HEK293 (cell line): Measurements from ENCODE around the gene HNF1A.

Experiments used
- CTCF ChIA-PET: fragments of 350-600 bp; formaldehyde crosslinking; extraction: SDS; loops from one replicate; lab custom pipeline; 2021; ENCODE audit warnings: antibody characterized with exemption; lab: Yijun Ruan, JAX
- POLR2A ChIA-PET: fragments of 300-600 bp; formaldehyde crosslinking; extraction: SDS; loops from one replicate; lab custom pipeline; 2020; ENCODE audit warnings: antibody characterized with exemption, inconsistent platforms; lab: Yijun Ruan, JAX
- H3K27ac ChIP-seq: fragments of 200-500 bp; sonication (Bioruptor generic); 2 replicates; pipeline ENCODE4 v1.5.1; 2014; ENCODE audit warnings: low read depth, low read length, control low read depth, inconsistent platforms; ENCODE audit errors: extremely low read depth
- H3K36me3 ChIP-seq, 2 experiments: fragments of 200-500 bp in 1 of 2; sonication (Bioruptor generic) in 1 of 2; 1 replicate in 1 of 2; 2 replicates in 1 of 2; pipeline ENCODE4 v1.5.1; 2014 to 2017; ENCODE audit warnings: inconsistent platforms in 2 of 2, low read length in 2 of 2; ENCODE audit not compliant: control insufficient read depth in 2 of 2, insufficient read depth in 1 of 2
- H3K4me1 ChIP-seq: fragments of 200-500 bp; sonication (Bioruptor generic); 2 replicates; pipeline ENCODE4 v1.5.1; 2014; ENCODE audit warnings: mild to moderate bottlenecking, low read length, inconsistent platforms; ENCODE audit not compliant: control insufficient read depth, insufficient read depth
- H3K4me3 ChIP-seq: 2 replicates; pipeline ENCODE4 v1.5.1; 2011; ENCODE audit warnings: low read depth, mild to moderate bottlenecking, control low read depth, low read length, moderate library complexity
- H3K9me3 ChIP-seq: fragments of 200-500 bp; sonication (Bioruptor generic); 2 replicates; pipeline ENCODE4 v1.5.1; 2014; ENCODE audit warnings: low read depth, low read length, inconsistent platforms; ENCODE audit not compliant: control insufficient read depth, insufficient read depth
- KLF7 ChIP-seq: fragments of 450-650 bp; formaldehyde crosslinking; IDR thresholded peaks from 2 replicates; pipeline ENCODE4 v1.5.1; 2016; ENCODE audit warnings: missing biosample characterization, missing genetic modification characterization, borderline replicate concordance
- MYNN ChIP-seq: fragments of 450-650 bp; formaldehyde crosslinking; IDR thresholded peaks from 2 replicates; pipeline ENCODE4 v1.5.1; 2016; ENCODE audit warnings: missing biosample characterization, missing genetic modification characterization, borderline replicate concordance
- SP3 ChIP-seq: fragments of 450-650 bp; formaldehyde crosslinking; IDR thresholded peaks from 2 replicates; pipeline ENCODE4 v1.5.1; 2016; ENCODE audit warnings: missing biosample characterization, missing genetic modification characterization
- WT1 ChIP-seq: fragments of 450-650 bp; formaldehyde crosslinking; IDR thresholded peaks from 2 replicates; pipeline ENCODE4 v1.5.1; 2016; ENCODE audit warnings: missing biosample characterization, missing genetic modification characterization
- ZBTB8A ChIP-seq: fragments of 450-650 bp; formaldehyde crosslinking; IDR thresholded peaks from 2 replicates; pipeline ENCODE4 v1.5.1; 2016; ENCODE audit warnings: missing biosample characterization, missing genetic modification characterization
- ZFP37 ChIP-seq: fragments of 450-650 bp; formaldehyde crosslinking; IDR thresholded peaks from 2 replicates; pipeline ENCODE4 v1.5.1; 2016; ENCODE audit warnings: missing biosample characterization, missing genetic modification characterization
- ZNF112 ChIP-seq: fragments of 450-650 bp; formaldehyde crosslinking; IDR thresholded peaks from 2 replicates; pipeline ENCODE4 v1.5.0; 2017; ENCODE audit warnings: missing biosample characterization, missing genetic modification characterization
- ZNF23 ChIP-seq: fragments of 450-650 bp; formaldehyde crosslinking; IDR thresholded peaks from 2 replicates; pipeline ENCODE4 v1.5.1; 2016; ENCODE audit warnings: missing biosample characterization, missing genetic modification characterization, borderline replicate concordance
- ZNF24 ChIP-seq: fragments of 450-650 bp; formaldehyde crosslinking; IDR thresholded peaks from 2 replicates; pipeline ENCODE4 v1.5.1; 2016; ENCODE audit warnings: missing biosample characterization, missing genetic modification characterization
- ZNF324 ChIP-seq: fragments of 450-650 bp; formaldehyde crosslinking; IDR thresholded peaks from 2 replicates; pipeline ENCODE4 v1.5.1; 2016; ENCODE audit warnings: missing biosample characterization, missing genetic modification characterization
- ZNF366 ChIP-seq: fragments of 450-650 bp; formaldehyde crosslinking; conservative IDR thresholded peaks from 2 replicates; pipeline ENCODE4 v1.5.1; 2016; ENCODE audit warnings: missing biosample characterization, missing genetic modification characterization
- ZNF544 ChIP-seq: fragments of 450-650 bp; formaldehyde crosslinking; IDR thresholded peaks from 2 replicates; pipeline ENCODE4 v1.5.0; 2017; ENCODE audit warnings: missing biosample characterization, missing genetic modification characterization
- TF ChIP-seq, protein P1 (sequence below): fragments of 450-650 bp; formaldehyde crosslinking; IDR thresholded peaks from 2 replicates; pipeline ENCODE4 v1.5.1; 2016; ENCODE audit warnings: missing biosample characterization, missing genetic modification characterization
- TF ChIP-seq, protein P2 (sequence below): fragments of 450-650 bp; formaldehyde crosslinking; IDR thresholded peaks from 2 replicates; pipeline ENCODE4 v1.5.1; 2016; ENCODE audit warnings: missing biosample characterization, missing genetic modification characterization
- TF ChIP-seq, protein P3 (sequence below): fragments of 450-650 bp; formaldehyde crosslinking; IDR thresholded peaks from 2 replicates; pipeline ENCODE4 v1.5.1; 2016; ENCODE audit warnings: missing biosample characterization, missing genetic modification characterization
- TF ChIP-seq, protein P4 (sequence below): fragments of 450-650 bp; formaldehyde crosslinking; IDR thresholded peaks from 2 replicates; pipeline ENCODE4 v1.5.1; 2016; ENCODE audit warnings: missing biosample characterization, missing genetic modification characterization
- TF ChIP-seq, protein P5 (sequence below): fragments of 450-650 bp; formaldehyde crosslinking; IDR thresholded peaks from 2 replicates; pipeline ENCODE4 v1.5.1; 2016; ENCODE audit warnings: missing biosample characterization, missing genetic modification characterization, low read depth
- TF ChIP-seq, protein P6 (sequence below): fragments of 450-650 bp; formaldehyde crosslinking; IDR thresholded peaks from 2 replicates; pipeline ENCODE4 v1.5.1; 2017; ENCODE audit warnings: missing biosample characterization, missing genetic modification characterization
- TF ChIP-seq, protein P7 (sequence below): fragments of 450-650 bp; formaldehyde crosslinking; IDR thresholded peaks from 2 replicates; pipeline ENCODE4 v1.5.1; 2016; ENCODE audit warnings: missing biosample characterization, missing genetic modification characterization

Gene HNF1A

DNA sequence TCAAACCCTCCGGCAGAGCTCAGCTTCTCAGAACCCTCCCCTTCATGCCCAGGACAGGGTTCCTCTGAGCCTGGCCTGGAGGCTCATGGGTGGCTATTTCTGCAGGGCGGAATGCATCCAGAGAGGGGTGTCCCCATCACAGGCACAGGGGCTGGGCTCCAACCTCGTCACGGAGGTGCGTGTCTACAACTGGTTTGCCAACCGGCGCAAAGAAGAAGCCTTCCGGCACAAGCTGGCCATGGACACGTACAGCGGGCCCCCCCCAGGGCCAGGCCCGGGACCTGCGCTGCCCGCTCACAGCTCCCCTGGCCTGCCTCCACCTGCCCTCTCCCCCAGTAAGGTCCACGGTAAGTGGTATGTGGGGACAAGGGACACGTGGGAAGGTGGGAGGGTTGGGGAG lies 15.7 kb downstream of the HNF1A start (continued):
- TF ChIP-seq, protein P1, sequence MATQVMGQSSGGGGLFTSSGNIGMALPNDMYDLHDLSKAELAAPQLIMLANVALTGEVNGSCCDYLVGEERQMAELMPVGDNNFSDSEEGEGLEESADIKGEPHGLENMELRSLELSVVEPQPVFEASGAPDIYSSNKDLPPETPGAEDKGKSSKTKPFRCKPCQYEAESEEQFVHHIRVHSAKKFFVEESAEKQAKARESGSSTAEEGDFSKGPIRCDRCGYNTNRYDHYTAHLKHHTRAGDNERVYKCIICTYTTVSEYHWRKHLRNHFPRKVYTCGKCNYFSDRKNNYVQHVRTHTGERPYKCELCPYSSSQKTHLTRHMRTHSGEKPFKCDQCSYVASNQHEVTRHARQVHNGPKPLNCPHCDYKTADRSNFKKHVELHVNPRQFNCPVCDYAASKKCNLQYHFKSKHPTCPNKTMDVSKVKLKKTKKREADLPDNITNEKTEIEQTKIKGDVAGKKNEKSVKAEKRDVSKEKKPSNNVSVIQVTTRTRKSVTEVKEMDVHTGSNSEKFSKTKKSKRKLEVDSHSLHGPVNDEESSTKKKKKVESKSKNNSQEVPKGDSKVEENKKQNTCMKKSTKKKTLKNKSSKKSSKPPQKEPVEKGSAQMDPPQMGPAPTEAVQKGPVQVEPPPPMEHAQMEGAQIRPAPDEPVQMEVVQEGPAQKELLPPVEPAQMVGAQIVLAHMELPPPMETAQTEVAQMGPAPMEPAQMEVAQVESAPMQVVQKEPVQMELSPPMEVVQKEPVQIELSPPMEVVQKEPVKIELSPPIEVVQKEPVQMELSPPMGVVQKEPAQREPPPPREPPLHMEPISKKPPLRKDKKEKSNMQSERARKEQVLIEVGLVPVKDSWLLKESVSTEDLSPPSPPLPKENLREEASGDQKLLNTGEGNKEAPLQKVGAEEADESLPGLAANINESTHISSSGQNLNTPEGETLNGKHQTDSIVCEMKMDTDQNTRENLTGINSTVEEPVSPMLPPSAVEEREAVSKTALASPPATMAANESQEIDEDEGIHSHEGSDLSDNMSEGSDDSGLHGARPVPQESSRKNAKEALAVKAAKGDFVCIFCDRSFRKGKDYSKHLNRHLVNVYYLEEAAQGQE (tag by site-specific recombination) = no peak
- TF ChIP-seq KLF7 (tag by site-specific recombination) = no peak
- no peak for TF ChIP-seq WT1 (tag by site-specific recombination)

DNA sequence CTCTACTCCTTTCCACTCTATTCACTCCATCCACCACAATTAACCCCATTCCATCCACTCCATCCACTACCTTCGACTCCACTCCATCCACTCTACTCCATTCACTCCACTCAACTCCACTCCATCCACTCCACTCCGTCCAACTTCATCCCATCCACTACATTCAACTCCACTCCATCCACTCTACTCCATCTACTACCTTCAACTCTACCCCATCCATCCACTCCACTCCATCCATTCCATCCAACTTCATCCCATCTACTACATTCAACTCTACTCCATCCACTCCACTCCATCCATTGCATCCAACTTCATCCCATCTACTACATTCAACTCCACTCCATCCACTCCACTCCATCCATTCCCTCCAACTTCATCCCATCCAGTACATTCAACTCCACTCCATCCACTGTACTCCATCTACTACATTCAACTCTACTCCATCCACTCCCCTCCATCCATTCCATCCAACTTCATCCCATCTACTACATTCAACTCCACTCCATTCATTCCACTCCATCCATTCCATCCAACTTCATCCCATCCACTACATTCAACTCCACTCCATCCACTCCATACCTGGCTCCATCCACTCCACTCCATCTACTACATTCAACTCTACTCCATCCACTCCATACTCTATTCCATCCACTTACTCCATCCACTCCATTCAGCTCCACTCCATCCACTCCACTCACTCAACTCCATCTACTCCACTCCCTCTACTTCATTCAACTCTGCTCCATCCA lies 16.4 kb downstream of the HNF1A start:
- H3K4me1 ChIP-seq = no peaks in the 10 kb centered on the region
- no peaks in the 10 kb centered on the region for H3K36me3 ChIP-seq
- H3K27ac ChIP-seq = no peak overlapping the region
- H3K4me3 ChIP-seq = no peak overlapping the region
- POLR2A ChIA-PET = no interaction called here
- H3K9me3 ChIP-seq = no peaks in the 10 kb centered on the region
- CTCF ChIA-PET = no interaction called here
- TF ChIP-seq, protein P2, sequence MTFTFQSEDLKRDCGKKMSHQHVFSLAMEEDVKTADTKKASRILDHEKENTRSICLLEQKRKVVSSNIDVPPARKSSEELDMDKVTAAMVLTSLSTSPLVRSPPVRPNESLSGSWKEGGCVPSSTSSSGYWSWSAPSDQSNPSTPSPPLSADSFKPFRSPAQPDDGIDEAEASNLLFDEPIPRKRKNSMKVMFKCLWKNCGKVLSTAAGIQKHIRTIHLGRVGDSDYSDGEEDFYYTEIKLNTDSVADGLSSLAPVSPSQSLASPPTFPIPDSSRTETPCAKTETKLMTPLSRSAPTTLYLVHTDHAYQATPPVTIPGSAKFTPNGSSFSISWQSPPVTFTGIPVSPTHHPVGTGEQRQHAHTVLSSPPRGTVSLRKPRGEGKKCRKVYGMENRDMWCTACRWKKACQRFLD (tag by site-specific recombination) = no peak
- TF ChIP-seq MYNN (tag by site-specific recombination) (no peak), ZNF112 (tag by site-specific recombination) (no peak), ZNF324 (tag by site-specific recombination) (peak; percentile 83), ZNF366 (tag by site-specific recombination) (peak; percentile 61; the same call in 1 of the 2 replicates), ZNF24 (tag by site-specific recombination) (0 out of 2 replicates have a peak, but pooled peaks have one; percentile 24), ZBTB8A (tag by site-specific recombination) (no peak), ZNF23 (tag by site-specific recombination) (no peak), ZNF544 (tag by site-specific recombination) (no peak), ZFP37 (tag by site-specific recombination) (no peak), SP3 (no peak)
- TF ChIP-seq, protein P3, sequence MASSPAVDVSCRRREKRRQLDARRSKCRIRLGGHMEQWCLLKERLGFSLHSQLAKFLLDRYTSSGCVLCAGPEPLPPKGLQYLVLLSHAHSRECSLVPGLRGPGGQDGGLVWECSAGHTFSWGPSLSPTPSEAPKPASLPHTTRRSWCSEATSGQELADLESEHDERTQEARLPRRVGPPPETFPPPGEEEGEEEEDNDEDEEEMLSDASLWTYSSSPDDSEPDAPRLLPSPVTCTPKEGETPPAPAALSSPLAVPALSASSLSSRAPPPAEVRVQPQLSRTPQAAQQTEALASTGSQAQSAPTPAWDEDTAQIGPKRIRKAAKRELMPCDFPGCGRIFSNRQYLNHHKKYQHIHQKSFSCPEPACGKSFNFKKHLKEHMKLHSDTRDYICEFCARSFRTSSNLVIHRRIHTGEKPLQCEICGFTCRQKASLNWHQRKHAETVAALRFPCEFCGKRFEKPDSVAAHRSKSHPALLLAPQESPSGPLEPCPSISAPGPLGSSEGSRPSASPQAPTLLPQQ (tag by site-specific recombination) = peak; percentile 18; the same call in 1 of the 2 replicates
- TF ChIP-seq, protein P4, sequence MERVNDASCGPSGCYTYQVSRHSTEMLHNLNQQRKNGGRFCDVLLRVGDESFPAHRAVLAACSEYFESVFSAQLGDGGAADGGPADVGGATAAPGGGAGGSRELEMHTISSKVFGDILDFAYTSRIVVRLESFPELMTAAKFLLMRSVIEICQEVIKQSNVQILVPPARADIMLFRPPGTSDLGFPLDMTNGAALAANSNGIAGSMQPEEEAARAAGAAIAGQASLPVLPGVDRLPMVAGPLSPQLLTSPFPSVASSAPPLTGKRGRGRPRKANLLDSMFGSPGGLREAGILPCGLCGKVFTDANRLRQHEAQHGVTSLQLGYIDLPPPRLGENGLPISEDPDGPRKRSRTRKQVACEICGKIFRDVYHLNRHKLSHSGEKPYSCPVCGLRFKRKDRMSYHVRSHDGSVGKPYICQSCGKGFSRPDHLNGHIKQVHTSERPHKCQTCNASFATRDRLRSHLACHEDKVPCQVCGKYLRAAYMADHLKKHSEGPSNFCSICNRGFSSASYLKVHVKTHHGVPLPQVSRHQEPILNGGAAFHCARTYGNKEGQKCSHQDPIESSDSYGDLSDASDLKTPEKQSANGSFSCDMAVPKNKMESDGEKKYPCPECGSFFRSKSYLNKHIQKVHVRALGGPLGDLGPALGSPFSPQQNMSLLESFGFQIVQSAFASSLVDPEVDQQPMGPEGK (tag by site-specific recombination) = peak; percentile 33; the same call in 1 of the 2 replicates
- TF ChIP-seq, protein P5, sequence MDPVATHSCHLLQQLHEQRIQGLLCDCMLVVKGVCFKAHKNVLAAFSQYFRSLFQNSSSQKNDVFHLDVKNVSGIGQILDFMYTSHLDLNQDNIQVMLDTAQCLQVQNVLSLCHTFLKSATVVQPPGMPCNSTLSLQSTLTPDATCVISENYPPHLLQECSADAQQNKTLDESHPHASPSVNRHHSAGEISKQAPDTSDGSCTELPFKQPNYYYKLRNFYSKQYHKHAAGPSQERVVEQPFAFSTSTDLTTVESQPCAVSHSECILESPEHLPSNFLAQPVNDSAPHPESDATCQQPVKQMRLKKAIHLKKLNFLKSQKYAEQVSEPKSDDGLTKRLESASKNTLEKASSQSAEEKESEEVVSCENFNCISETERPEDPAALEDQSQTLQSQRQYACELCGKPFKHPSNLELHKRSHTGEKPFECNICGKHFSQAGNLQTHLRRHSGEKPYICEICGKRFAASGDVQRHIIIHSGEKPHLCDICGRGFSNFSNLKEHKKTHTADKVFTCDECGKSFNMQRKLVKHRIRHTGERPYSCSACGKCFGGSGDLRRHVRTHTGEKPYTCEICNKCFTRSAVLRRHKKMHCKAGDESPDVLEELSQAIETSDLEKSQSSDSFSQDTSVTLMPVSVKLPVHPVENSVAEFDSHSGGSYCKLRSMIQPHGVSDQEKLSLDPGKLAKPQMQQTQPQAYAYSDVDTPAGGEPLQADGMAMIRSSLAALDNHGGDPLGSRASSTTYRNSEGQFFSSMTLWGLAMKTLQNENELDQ = no peak
- TF ChIP-seq, protein P6, sequence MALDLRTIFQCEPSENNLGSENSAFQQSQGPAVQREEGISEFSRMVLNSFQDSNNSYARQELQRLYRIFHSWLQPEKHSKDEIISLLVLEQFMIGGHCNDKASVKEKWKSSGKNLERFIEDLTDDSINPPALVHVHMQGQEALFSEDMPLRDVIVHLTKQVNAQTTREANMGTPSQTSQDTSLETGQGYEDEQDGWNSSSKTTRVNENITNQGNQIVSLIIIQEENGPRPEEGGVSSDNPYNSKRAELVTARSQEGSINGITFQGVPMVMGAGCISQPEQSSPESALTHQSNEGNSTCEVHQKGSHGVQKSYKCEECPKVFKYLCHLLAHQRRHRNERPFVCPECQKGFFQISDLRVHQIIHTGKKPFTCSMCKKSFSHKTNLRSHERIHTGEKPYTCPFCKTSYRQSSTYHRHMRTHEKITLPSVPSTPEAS (tag by site-specific recombination) = peak; percentile 33; the same call in 1 of the 2 replicates
- TF ChIP-seq, protein P7, sequence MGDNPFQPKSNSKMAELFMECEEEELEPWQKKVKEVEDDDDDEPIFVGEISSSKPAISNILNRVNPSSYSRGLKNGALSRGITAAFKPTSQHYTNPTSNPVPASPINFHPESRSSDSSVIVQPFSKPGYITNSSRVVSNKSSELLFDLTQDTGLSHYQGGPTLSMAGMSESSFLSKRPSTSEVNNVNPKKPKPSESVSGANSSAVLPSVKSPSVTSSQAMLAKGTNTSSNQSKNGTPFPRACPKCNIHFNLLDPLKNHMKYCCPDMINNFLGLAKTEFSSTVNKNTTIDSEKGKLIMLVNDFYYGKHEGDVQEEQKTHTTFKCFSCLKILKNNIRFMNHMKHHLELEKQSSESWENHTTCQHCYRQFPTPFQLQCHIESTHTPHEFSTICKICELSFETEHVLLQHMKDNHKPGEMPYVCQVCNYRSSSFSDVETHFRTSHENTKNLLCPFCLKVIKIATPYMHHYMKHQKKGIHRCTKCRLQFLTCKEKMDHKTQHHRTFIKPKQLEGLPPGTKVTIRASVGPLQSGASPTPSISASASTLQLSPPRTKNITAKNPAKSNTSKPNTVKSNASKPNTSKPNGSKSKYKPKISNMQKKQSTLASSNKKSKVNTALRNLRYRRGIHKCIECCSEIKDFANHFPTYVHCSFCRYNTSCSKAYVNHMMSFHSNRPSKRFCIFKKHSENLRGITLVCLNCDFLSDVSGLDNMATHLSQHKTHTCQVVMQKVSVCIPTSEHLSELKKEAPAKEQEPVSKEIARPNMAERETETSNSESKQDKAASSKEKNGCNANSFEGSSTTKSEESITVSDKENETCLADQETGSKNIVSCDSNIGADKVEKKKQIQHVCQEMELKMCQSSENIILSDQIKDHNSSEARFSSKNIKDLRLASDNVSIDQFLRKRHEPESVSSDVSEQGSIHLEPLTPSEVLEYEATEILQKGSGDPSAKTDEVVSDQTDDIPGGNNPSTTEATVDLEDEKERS (tag by site-specific recombination) = peak; percentile 80; the same call in 1 of the 2 replicates
